Esophagus muscularis mucosa (tissue), 4 donors: ENCODE data around the gene OR7A17. TPM values are rescaled to one million over a fixed set of nuclear protein-coding genes. Genes with fewer than 3 reads are reported as not detected.

Source experiments
- DNase-seq: peaks from one replicate; pipeline ENCODE4 v3.0.0-alpha.2; 2017; ENCODE audit errors: extremely low spot score
- H3K27ac ChIP-seq, 4 donors: fragments of 200-600 bp; sonication (generic); replicated peaks in 1 of 4; 1 replicate in 3 of 4; 2 replicates in 1 of 4; pipeline ENCODE4 v1.5.1; 2016 to 2019; ENCODE audit warnings: mild to moderate bottlenecking in 1 of 4
- H3K27me3 ChIP-seq, 4 donors: fragments of 200-600 bp; sonication (generic); one replicate each; pipeline versions ENCODE4 v1.5.1 to v1.6.0; 2016 to 2019
- H3K36me3 ChIP-seq, 4 donors: fragments of 200-600 bp; sonication (generic); one replicate each; pipeline ENCODE4 v1.5.1; 2016 to 2019
- H3K4me1 ChIP-seq, 4 donors: fragments of 200-600 bp; sonication (generic); one replicate each; pipeline ENCODE4 v1.5.1; 2016 to 2019
- H3K4me3 ChIP-seq, 4 donors: fragments of 200-600 bp; sonication (generic); 1 replicate in 2 of 4; 2 replicates in 2 of 4; pipeline ENCODE4 v1.5.1; 2016 to 2019; ENCODE audit warnings: mild to moderate bottlenecking in 4 of 4, moderate library complexity in 1 of 4
- H3K9me3 ChIP-seq, 4 donors: fragments of 200-600 bp; sonication (generic); 1 replicate in 3 of 4; 2 replicates in 1 of 4; pipeline ENCODE4 v1.5.1; 2016 to 2019
- CTCF ChIP-seq, 3 experiments: fragments of 200-600 bp in 2 of 3; fragments of 450-650 bp in 1 of 3; sonication (generic) in 2 of 3; IDR thresholded peaks; one replicate each; pipeline ENCODE4 v1.5.1; 2017 to 2019; ENCODE audit warnings: antibody characterized with exemption in 3 of 3, mild to moderate bottlenecking in 2 of 3, moderate library complexity in 1 of 3
- EP300 ChIP-seq: sonication (generic); formaldehyde crosslinking; IDR thresholded peaks from one replicate; pipeline ENCODE4 v1.6.1; 2017; ENCODE audit warnings: antibody characterized with exemption
- POLR2A ChIP-seq: fragments of 450-650 bp; IDR thresholded peaks from one replicate; pipeline ENCODE4 v1.6.1; 2017; ENCODE audit warnings: antibody characterized with exemption, moderate library complexity, mild to moderate bottlenecking, low read depth
- POLR2AphosphoS5 ChIP-seq, 2 donors: sonication (generic); formaldehyde crosslinking; IDR thresholded peaks; one replicate each; pipeline ENCODE4 v1.6.1; 2017; ENCODE audit warnings: antibody characterized with exemption in 2 of 2
- WGBS: methylation state at CpG from one replicate; pipeline ENCODE4 v1.1.5; 2018; 5-methylcytosine and 5-hydroxymethylcytosine counted together
- intact Hi-C: fragments of 100-400 bp; cut with DNase I; formaldehyde crosslinking; loops from one replicate; pipeline ENCODE4 v1.15.1; 2023
- total RNA-seq, 4 donors: library from RNA; depleted of rRNA; stranded (reverse); fragments of >200 nt; gene quantifications; one replicate each; pipeline versions ENCODE4 v1.1.0 to v1.2.1, GENCODE V29; 2016

The OR7A17 gene
- not detected for total RNA-seq

- WGBS = 77% methylated on average over 4 of the region's 4 CpGs
- Histone ChIP-seq H3K4me3 (no peak within 1 kb of the TSS), H3K27me3 (peaks cover 0 to 21% (median 0%) of the 10 kb centered on the region in 4 donors), H3K36me3 (no peaks in the 10 kb centered on the region), H3K9me3 (no peaks in the 10 kb centered on the region), H3K27ac (no peak within 1 kb of the TSS), H3K4me1 (peaks cover 0 to 5% (median 0%) of the 10 kb centered on the region in 4 donors)
- intact Hi-C loops = no loop called here
- DNase-seq = no peak
- TF ChIP-seq CTCF (IDR thresholded peaks at IDR 0.05) (no peak), EP300 (no peak), POLR2AphosphoS5 (IDR thresholded peaks at IDR 0.05) (no peak), POLR2A (no peak)
Observed at GRCh38 chr19:14886032-14886431, at the start of gene OR7A17. Gene OR7A17 (minus strand): TSS chr19:14886132. CDS start chr19:14881355, 4,777 bp downstream.

- no peak for DNase-seq
- Histone ChIP-seq H3K4me3 (no peak overlapping the region), H3K27ac (no peak overlapping the region), H3K36me3 (no peaks in the 10 kb centered on the region), H3K4me1 (no peaks in the 10 kb centered on the region), H3K9me3 (no peaks in the 10 kb centered on the region), H3K27me3 (peaks cover 0 to 8% (median 2%) of the 10 kb centered on the region in 4 donors)
- TF ChIP-seq POLR2A (no peak), CTCF (IDR thresholded peaks at IDR 0.05) (no peak), EP300 (no peak), POLR2AphosphoS5 (IDR thresholded peaks at IDR 0.05) (no peak)
- intact Hi-C loops = no loop called here
- 75% methylated on average over 1 of the region's 1 CpG for WGBS
Observed at GRCh38 chr19:14933506-14933905, 47.6 kb upstream of the OR7A17 start.

- no peak for DNase-seq
- Histone ChIP-seq H3K27me3 (peaks cover 0 to 8% (median 0%) of the 10 kb centered on the region in 4 donors), H3K4me3 (no peak overlapping the region), H3K4me1 (no peaks in the 10 kb centered on the region), H3K36me3 (no peaks in the 10 kb centered on the region), H3K27ac (no peak overlapping the region), H3K9me3 (peaks cover 0 to 4% (median 0%) of the 10 kb centered on the region in 4 donors)
- TF ChIP-seq POLR2AphosphoS5 (IDR thresholded peaks at IDR 0.05) (no peak), POLR2A (no peak), EP300 (no peak), CTCF (IDR thresholded peaks at IDR 0.05) (no peak)
- 35% methylated on average over 5 of the region's 5 CpGs for WGBS
- intact Hi-C loops = no loop called here
Observed at GRCh38 chr19:14916848-14917247, 30.9 kb upstream of the OR7A17 start.

- Histone ChIP-seq H3K36me3 (no peaks in the 10 kb centered on the region), H3K4me3 (no peak overlapping the region), H3K9me3 (peaks cover 0 to 4% (median 0%) of the 10 kb centered on the region in 4 donors), H3K27me3 (peaks cover 0 to 8% (median 0%) of the 10 kb centered on the region in 4 donors), H3K4me1 (no peaks in the 10 kb centered on the region), H3K27ac (no peak overlapping the region)
- intact Hi-C loops = no loop called here
- DNase-seq = no peak
- no peak for TF ChIP-seq POLR2AphosphoS5 (IDR thresholded peaks at IDR 0.05)
- TF ChIP-seq CTCF (IDR thresholded peaks at IDR 0.05) = no peak
- TF ChIP-seq POLR2A = no peak
- no peak for TF ChIP-seq EP300
- 48% methylated on average over 6 of the region's 6 CpGs for WGBS
Observed at GRCh38 chr19:14915116-14915515, 29.2 kb upstream of the OR7A17 start.

- H3K4me1 ChIP-seq = no peaks in the 10 kb centered on the region
- H3K27me3 ChIP-seq = peaks cover 0 to 9% (median 0%) of the 10 kb centered on the region in 4 donors
- no peak overlapping the region for H3K27ac ChIP-seq
- H3K36me3 ChIP-seq = no peaks in the 10 kb centered on the region
- intact Hi-C loops = no loop called here
- no peak overlapping the region for H3K4me3 ChIP-seq
- WGBS = 73% methylated on average over 4 of the region's 4 CpGs
- TF ChIP-seq EP300 (no peak), CTCF (IDR thresholded peaks at IDR 0.05) (no peak), POLR2AphosphoS5 (IDR thresholded peaks at IDR 0.05) (no peak), POLR2A (no peak)
- DNase-seq = no peak
- no peaks in the 10 kb centered on the region for H3K9me3 ChIP-seq
Observed at GRCh38 chr19:14906711-14907110, 20.8 kb upstream of the OR7A17 start.
